Measurements from ENCODE around the gene ZDHHC9.

- no peak for TF ChIP-seq MECOM (CRISPR knock-in tag; IDR thresholded peaks at IDR 0.05)
- no peak for TF ChIP-seq RFX5 (IDR thresholded peaks at IDR 0.05; ENCODE audit: low read depth, low read length)
- TF ChIP-seq, protein P1, sequence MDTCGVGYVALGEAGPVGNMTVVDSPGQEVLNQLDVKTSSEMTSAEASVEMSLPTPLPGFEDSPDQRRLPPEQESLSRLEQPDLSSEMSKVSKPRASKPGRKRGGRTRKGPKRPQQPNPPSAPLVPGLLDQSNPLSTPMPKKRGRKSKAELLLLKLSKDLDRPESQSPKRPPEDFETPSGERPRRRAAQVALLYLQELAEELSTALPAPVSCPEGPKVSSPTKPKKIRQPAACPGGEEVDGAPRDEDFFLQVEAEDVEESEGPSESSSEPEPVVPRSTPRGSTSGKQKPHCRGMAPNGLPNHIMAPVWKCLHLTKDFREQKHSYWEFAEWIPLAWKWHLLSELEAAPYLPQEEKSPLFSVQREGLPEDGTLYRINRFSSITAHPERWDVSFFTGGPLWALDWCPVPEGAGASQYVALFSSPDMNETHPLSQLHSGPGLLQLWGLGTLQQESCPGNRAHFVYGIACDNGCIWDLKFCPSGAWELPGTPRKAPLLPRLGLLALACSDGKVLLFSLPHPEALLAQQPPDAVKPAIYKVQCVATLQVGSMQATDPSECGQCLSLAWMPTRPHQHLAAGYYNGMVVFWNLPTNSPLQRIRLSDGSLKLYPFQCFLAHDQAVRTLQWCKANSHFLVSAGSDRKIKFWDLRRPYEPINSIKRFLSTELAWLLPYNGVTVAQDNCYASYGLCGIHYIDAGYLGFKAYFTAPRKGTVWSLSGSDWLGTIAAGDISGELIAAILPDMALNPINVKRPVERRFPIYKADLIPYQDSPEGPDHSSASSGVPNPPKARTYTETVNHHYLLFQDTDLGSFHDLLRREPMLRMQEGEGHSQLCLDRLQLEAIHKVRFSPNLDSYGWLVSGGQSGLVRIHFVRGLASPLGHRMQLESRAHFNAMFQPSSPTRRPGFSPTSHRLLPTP (IDR thresholded peaks at IDR 0.05; ENCODE audit: borderline replicate concordance, extremely low read depth, insufficient read length): no peak
- TF ChIP-seq KDM1A (IDR thresholded peaks at IDR 0.05): no peak
- TF ChIP-seq, protein P2, sequence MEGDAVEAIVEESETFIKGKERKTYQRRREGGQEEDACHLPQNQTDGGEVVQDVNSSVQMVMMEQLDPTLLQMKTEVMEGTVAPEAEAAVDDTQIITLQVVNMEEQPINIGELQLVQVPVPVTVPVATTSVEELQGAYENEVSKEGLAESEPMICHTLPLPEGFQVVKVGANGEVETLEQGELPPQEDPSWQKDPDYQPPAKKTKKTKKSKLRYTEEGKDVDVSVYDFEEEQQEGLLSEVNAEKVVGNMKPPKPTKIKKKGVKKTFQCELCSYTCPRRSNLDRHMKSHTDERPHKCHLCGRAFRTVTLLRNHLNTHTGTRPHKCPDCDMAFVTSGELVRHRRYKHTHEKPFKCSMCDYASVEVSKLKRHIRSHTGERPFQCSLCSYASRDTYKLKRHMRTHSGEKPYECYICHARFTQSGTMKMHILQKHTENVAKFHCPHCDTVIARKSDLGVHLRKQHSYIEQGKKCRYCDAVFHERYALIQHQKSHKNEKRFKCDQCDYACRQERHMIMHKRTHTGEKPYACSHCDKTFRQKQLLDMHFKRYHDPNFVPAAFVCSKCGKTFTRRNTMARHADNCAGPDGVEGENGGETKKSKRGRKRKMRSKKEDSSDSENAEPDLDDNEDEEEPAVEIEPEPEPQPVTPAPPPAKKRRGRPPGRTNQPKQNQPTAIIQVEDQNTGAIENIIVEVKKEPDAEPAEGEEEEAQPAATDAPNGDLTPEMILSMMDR (IDR thresholded peaks at IDR 0.05 in 2 of 3, conservative IDR thresholded peaks at IDR 0.05 in 1 of 3; ENCODE audit: insufficient read depth in 2 of 3, low read depth in 1 of 3, low read length in 3 of 3): no peak
- no peak for TF ChIP-seq KLF10 (CRISPR knock-in tag; IDR thresholded peaks at IDR 0.05)
- TF ChIP-seq JUND (IDR thresholded peaks at IDR 0.05; ENCODE audit: borderline replicate concordance, low read depth, low read length): no peak
- TF ChIP-seq JUND (tag; IDR thresholded peaks at IDR 0.05; ENCODE audit: borderline replicate concordance, low read depth, low read length): no peak
- TF ChIP-seq SRF (CRISPR knock-in tag; IDR thresholded peaks at IDR 0.05): no peak
- TF ChIP-seq FOXK1 (CRISPR knock-in tag; IDR thresholded peaks at IDR 0.05; ENCODE audit: borderline replicate concordance): no peak
- no peak for TF ChIP-seq SP2 (IDR thresholded peaks at IDR 0.05; ENCODE audit: extremely low read depth, low read depth, low read length, poor library complexity, severe bottlenecking)
- no peak for TF ChIP-seq ATF2 (CRISPR knock-in tag; IDR thresholded peaks at IDR 0.05)
- no peak for TF ChIP-seq USF2 (CRISPR knock-in tag; IDR thresholded peaks at IDR 0.05)
- TF ChIP-seq TBP (optimal IDR thresholded peaks at IDR 0.05; ENCODE audit: low read depth, low read length): no peak
- TF ChIP-seq, protein P3, sequence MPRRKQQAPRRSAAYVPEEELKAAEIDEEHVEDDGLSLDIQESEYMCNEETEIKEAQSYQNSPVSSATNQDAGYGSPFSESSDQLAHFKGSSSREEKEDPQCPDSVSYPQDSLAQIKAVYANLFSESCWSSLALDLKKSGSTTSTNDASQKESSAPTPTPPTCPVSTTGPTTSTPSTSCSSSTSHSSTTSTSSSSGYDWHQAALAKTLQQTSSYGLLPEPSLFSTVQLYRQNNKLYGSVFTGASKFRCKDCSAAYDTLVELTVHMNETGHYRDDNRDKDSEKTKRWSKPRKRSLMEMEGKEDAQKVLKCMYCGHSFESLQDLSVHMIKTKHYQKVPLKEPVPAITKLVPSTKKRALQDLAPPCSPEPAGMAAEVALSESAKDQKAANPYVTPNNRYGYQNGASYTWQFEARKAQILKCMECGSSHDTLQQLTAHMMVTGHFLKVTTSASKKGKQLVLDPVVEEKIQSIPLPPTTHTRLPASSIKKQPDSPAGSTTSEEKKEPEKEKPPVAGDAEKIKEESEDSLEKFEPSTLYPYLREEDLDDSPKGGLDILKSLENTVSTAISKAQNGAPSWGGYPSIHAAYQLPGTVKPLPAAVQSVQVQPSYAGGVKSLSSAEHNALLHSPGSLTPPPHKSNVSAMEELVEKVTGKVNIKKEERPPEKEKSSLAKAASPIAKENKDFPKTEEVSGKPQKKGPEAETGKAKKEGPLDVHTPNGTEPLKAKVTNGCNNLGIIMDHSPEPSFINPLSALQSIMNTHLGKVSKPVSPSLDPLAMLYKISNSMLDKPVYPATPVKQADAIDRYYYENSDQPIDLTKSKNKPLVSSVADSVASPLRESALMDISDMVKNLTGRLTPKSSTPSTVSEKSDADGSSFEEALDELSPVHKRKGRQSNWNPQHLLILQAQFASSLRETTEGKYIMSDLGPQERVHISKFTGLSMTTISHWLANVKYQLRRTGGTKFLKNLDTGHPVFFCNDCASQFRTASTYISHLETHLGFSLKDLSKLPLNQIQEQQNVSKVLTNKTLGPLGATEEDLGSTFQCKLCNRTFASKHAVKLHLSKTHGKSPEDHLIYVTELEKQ (CRISPR knock-in tag; IDR thresholded peaks at IDR 0.05): no peak
These were observed 56.2 kb downstream of the ZDHHC9 start for GRCh38 chrX:129787336-129788055.

All from K562 (cell line).